ENCODE results near the gene TM6SF1. TPM values are rescaled to one million over a fixed set of nuclear protein-coding genes. Genes with fewer than 3 reads are reported as not detected.
"Not testable (repeated sequence)": the region's sequence is repeated elsewhere in the genome, so short reads cannot be mapped to it uniquely, and the experiment has no call there.

The TM6SF1 gene
- total and polyA plus RNA-seq, 2 donors from 2014 or later, result 2.6 to 10.4 TPM

GRCh38 chr15:83166830-83167229 is 59.4 kb downstream of the TM6SF1 start:
- FAIRE-seq (no peak), DNase-seq (no peak)
- intact Hi-C loops (cut with DNase I), result no loop called here
- H3K4me1 ChIP-seq (ENCODE audit: control insufficient read depth in 2 of 3, insufficient read depth in 2 of 3, low read depth in 1 of 3, low read length in 3 of 3), result no peaks in the 10 kb centered on the region
- H3K36me3 ChIP-seq (ENCODE audit: control insufficient read depth in 2 of 3, insufficient read depth in 3 of 3, low read length in 3 of 3), result peaks cover 0 to 3% (median 0%) of the 10 kb centered on the region in 3 donors
- H3K27ac ChIP-seq (ENCODE audit: low read depth in 2 of 2, low read length in 2 of 2), result no peak overlapping the region
- TF ChIP-seq, protein P1, sequence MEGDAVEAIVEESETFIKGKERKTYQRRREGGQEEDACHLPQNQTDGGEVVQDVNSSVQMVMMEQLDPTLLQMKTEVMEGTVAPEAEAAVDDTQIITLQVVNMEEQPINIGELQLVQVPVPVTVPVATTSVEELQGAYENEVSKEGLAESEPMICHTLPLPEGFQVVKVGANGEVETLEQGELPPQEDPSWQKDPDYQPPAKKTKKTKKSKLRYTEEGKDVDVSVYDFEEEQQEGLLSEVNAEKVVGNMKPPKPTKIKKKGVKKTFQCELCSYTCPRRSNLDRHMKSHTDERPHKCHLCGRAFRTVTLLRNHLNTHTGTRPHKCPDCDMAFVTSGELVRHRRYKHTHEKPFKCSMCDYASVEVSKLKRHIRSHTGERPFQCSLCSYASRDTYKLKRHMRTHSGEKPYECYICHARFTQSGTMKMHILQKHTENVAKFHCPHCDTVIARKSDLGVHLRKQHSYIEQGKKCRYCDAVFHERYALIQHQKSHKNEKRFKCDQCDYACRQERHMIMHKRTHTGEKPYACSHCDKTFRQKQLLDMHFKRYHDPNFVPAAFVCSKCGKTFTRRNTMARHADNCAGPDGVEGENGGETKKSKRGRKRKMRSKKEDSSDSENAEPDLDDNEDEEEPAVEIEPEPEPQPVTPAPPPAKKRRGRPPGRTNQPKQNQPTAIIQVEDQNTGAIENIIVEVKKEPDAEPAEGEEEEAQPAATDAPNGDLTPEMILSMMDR (IDR thresholded peaks at IDR 0.05; ENCODE audit: borderline replicate concordance, extremely low read depth, insufficient read depth), result no peak
- H3K27me3 ChIP-seq (ENCODE audit: control insufficient read depth, insufficient read depth, low read length), result no peaks in the 10 kb centered on the region
- H3K9me3 ChIP-seq (ENCODE audit: control insufficient read depth in 2 of 3, insufficient read depth in 1 of 3, low read length in 3 of 3), result peaks cover 0 to 19% (median 5%) of the 10 kb centered on the region in 3 donors
- H3K9ac ChIP-seq (ENCODE audit: low read length in 3 of 3), result no peak overlapping the region
- no peak overlapping the region for H3K4me3 ChIP-seq (ENCODE audit: low read length in 3 of 3)

- intact Hi-C loops (cut with DNase I); H3K4me3 ChIP-seq (ENCODE audit: low read length in 3 of 3); H3K27ac ChIP-seq (ENCODE audit: low read depth in 2 of 2, low read length in 2 of 2); H3K36me3 ChIP-seq (ENCODE audit: control insufficient read depth in 2 of 3, insufficient read depth in 3 of 3, low read length in 3 of 3); H3K27me3 ChIP-seq (ENCODE audit: control insufficient read depth, insufficient read depth, low read length); H3K9ac ChIP-seq (ENCODE audit: low read length in 3 of 3); H3K4me1 ChIP-seq (ENCODE audit: control insufficient read depth in 2 of 3, insufficient read depth in 2 of 3, low read depth in 1 of 3, low read length in 3 of 3); DNase-seq; FAIRE-seq: not testable (repeated sequence)
- peaks cover 0 to 19% (median 5%) of the 10 kb centered on the region in 3 donors for H3K9me3 ChIP-seq (ENCODE audit: control insufficient read depth in 2 of 3, insufficient read depth in 1 of 3, low read length in 3 of 3)
These were observed 62.1 kb downstream of the TM6SF1 start for GRCh38 chr15:83169576-83169975.

GRCh38 chr15:83170474-83171165 is 63.2 kb downstream of the TM6SF1 start:
- H3K4me3 ChIP-seq (ENCODE audit: low read length in 3 of 3), result no peak overlapping the region
- no peak overlapping the region for H3K9ac ChIP-seq (ENCODE audit: low read length in 3 of 3)
- no peak overlapping the region for H3K27ac ChIP-seq (ENCODE audit: low read depth in 2 of 2, low read length in 2 of 2)
- TF ChIP-seq, protein P1 (IDR thresholded peaks at IDR 0.05; ENCODE audit: borderline replicate concordance, extremely low read depth, insufficient read depth), result no peak
- FAIRE-seq, result no peak
- no peaks in the 10 kb centered on the region for H3K36me3 ChIP-seq (ENCODE audit: control insufficient read depth in 2 of 3, insufficient read depth in 3 of 3, low read length in 3 of 3)
- H3K4me1 ChIP-seq (ENCODE audit: control insufficient read depth in 2 of 3, insufficient read depth in 2 of 3, low read depth in 1 of 3, low read length in 3 of 3), result no peaks in the 10 kb centered on the region
- no peak for DNase-seq
- H3K27me3 ChIP-seq (ENCODE audit: control insufficient read depth, insufficient read depth, low read length), result no peaks in the 10 kb centered on the region
- peaks cover 0 to 19% (median 5%) of the 10 kb centered on the region in 3 donors for H3K9me3 ChIP-seq (ENCODE audit: control insufficient read depth in 2 of 3, insufficient read depth in 1 of 3, low read length in 3 of 3)
- intact Hi-C loops (cut with DNase I), result no loop called here

GRCh38 chr15:83174891-83175290 is 67.4 kb downstream of the TM6SF1 start:
- no peak for FAIRE-seq
- Histone ChIP-seq H3K9me3 (ENCODE audit: control insufficient read depth in 2 of 3, insufficient read depth in 1 of 3, low read length in 3 of 3) (peaks cover 0 to 6% (median 0%) of the 10 kb centered on the region in 3 donors), H3K27ac (ENCODE audit: low read depth in 2 of 2, low read length in 2 of 2) (no peak overlapping the region), H3K36me3 (ENCODE audit: control insufficient read depth in 2 of 3, insufficient read depth in 3 of 3, low read length in 3 of 3) (no peaks in the 10 kb centered on the region), H3K27me3 (ENCODE audit: control insufficient read depth, insufficient read depth, low read length) (no peaks in the 10 kb centered on the region), H3K4me1 (ENCODE audit: control insufficient read depth in 2 of 3, insufficient read depth in 2 of 3, low read depth in 1 of 3, low read length in 3 of 3) (no peaks in the 10 kb centered on the region), H3K9ac (ENCODE audit: low read length in 3 of 3) (no peak overlapping the region), H3K4me3 (ENCODE audit: low read length in 3 of 3) (no peak overlapping the region)
- DNase-seq, result no peak
- intact Hi-C loops (cut with DNase I), result no loop called here
- TF ChIP-seq, protein P1 (IDR thresholded peaks at IDR 0.05; ENCODE audit: borderline replicate concordance, extremely low read depth, insufficient read depth), result no peak
